Cardiac fibroblast (primary cell): ENCODE results near the gene CMKLR1.

ENCODE experiments used
- DNase-seq, 2 donors: peaks; one replicate each; pipeline versions ENCODE4 v3.0.0 to v3.0.0-alpha.2; 2010; ENCODE audit warnings: low read depth in 2 of 2
- H3K4me3 ChIP-seq, 2 donors: replicated peaks in 1 of 2; 1 replicate in 1 of 2; 2 replicates in 1 of 2; pipeline ENCODE4 v1.5.1; 2011; ENCODE audit warnings: low read depth in 2 of 2, low read length in 2 of 2, mild to moderate bottlenecking in 2 of 2, moderate library complexity in 1 of 2
- TF ChIP-seq, protein P1 (sequence below): IDR thresholded peaks from one replicate; pipeline ENCODE4 v1.5.1; 2011; ENCODE audit warnings: low read depth, mild to moderate bottlenecking, low read length, inconsistent platforms

Gene CMKLR1

GRCh38 chr12:108282676-108283075, 56.4 kb downstream of the CMKLR1 start:
- TF ChIP-seq, protein P1, sequence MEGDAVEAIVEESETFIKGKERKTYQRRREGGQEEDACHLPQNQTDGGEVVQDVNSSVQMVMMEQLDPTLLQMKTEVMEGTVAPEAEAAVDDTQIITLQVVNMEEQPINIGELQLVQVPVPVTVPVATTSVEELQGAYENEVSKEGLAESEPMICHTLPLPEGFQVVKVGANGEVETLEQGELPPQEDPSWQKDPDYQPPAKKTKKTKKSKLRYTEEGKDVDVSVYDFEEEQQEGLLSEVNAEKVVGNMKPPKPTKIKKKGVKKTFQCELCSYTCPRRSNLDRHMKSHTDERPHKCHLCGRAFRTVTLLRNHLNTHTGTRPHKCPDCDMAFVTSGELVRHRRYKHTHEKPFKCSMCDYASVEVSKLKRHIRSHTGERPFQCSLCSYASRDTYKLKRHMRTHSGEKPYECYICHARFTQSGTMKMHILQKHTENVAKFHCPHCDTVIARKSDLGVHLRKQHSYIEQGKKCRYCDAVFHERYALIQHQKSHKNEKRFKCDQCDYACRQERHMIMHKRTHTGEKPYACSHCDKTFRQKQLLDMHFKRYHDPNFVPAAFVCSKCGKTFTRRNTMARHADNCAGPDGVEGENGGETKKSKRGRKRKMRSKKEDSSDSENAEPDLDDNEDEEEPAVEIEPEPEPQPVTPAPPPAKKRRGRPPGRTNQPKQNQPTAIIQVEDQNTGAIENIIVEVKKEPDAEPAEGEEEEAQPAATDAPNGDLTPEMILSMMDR: no peak
- H3K4me3 ChIP-seq: no peak overlapping the region
- no peak for DNase-seq

DNA sequence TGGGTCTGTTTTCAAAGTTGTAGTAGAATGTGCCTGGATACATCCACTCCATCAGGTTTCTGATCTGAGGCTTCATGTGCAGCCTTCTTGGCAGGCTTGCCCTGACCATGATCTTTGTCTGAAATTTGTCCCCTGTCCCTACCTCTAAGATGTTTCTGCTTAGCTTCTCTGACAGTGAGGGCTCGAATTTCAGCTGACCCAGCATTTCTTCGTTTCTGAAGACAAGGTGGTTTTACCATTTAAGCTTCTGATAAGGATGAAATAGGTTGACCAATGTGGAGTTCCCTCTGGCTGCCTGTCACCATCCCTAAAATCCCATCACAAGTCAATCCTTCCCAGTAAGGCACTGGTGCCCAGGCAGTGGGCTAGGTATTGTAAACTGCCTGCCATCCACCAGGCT, 57.0 kb downstream of the CMKLR1 start:
- H3K4me3 ChIP-seq: no peak overlapping the region
- no peak for DNase-seq
- TF ChIP-seq, protein P1: no peak

GRCh38 chr12:108277613-108278012, 61.5 kb downstream of the CMKLR1 start:
- no peak for DNase-seq
- H3K4me3 ChIP-seq: no peak overlapping the region
- TF ChIP-seq, protein P1: no peak

DNA sequence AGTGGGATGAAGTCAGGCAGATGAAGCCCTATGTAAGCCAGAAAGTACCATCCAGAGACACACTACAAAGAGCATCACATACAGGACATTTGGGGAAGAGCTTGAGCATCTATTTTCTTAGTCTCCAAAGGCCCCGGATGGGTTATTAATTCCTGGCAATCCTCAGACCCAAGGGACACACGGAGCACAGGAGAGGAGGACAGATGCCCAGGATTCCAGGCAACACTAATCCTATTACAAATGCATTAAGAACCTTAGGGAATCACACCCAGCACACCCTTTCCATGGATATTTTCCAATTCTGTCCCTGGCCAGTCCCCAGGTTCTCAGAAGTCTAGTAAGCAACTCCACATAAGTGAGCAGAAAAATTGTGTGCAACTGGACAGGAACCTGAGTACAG, 65.9 kb downstream of the CMKLR1 start:
- no peak for DNase-seq
- H3K4me3 ChIP-seq: no peak overlapping the region
- TF ChIP-seq, protein P1: no peak

GRCh38 chr12:108271951-108272872, 66.9 kb downstream of the CMKLR1 start:
- no peak for DNase-seq
- H3K4me3 ChIP-seq: no peak overlapping the region
- TF ChIP-seq, protein P1: no peak

GRCh38 chr12:108270849-108271143, 68.3 kb downstream of the CMKLR1 start:
- H3K4me3 ChIP-seq: no peak overlapping the region

More at GRCh38 chr12:108270849-108271143, 68.3 kb downstream of the CMKLR1 start:
- TF ChIP-seq, protein P1: no peak
- no peak for DNase-seq
